ENCODE data around the gene KDSR. TPM values are rescaled to one million over a fixed set of nuclear protein-coding genes. Genes with fewer than 3 reads are reported as not detected.

The KDSR gene
- total and polyA plus RNA-seq, 2 of the 13 experiments (the other 11 are each of a cell fraction or from before 2014, with no cell fraction given) = 10.4 to 20.9 TPM

- no peaks in the 10 kb centered on the region for H3K4me1 ChIP-seq (ENCODE audit: insufficient read depth, low read length)
- 47% methylated on average over 12 of the region's 16 CpGs for WGBS (ENCODE audit: low lambda C conversion rate)
- H3K4me3 ChIP-seq (replicated peaks in 1 of 3; ENCODE audit: insufficient read depth in 1 of 3, low read depth in 2 of 3, low read length in 3 of 3) = no peak overlapping the region
- no peak for ATAC-seq
- no peaks in the 10 kb centered on the region for H4K20me1 ChIP-seq (ENCODE audit: insufficient read depth, low read length)
- ChIA-PET POLR2A (no interaction called here), CTCF (ENCODE audit: low intra/inter-chr PET ratio, low total read pairs) (no interaction called here)
- H3K36me3 ChIP-seq (replicated peaks in 1 of 2; ENCODE audit: control insufficient read depth in 1 of 2, insufficient read depth in 2 of 2, low read length in 2 of 2) = no peaks in the 10 kb centered on the region
- H3K27ac ChIP-seq (ENCODE audit: extremely low read length, insufficient read depth, low read length) = no peak overlapping the region
- H3K79me2 ChIP-seq (ENCODE audit: insufficient read depth, low read length) = no peaks in the 10 kb centered on the region
- no peaks in the 10 kb centered on the region; a peak in 1 of 5 replicates for H3K27me3 ChIP-seq (ENCODE audit: control insufficient read depth in 1 of 2, insufficient read depth in 2 of 2, low read length in 2 of 2)
- no peaks in the 10 kb centered on the region for H3K9me3 ChIP-seq (ENCODE audit: low read length)
- no peak overlapping the region for H2AFZ ChIP-seq (ENCODE audit: low read length)
- no peak overlapping the region for H3K9ac ChIP-seq (ENCODE audit: insufficient read depth, low read depth, low read length)
- DNase-seq (ENCODE audit: low spot score) = no peak
- no peak overlapping the region for H3K4me2 ChIP-seq (ENCODE audit: low read depth, low read length)
- intact Hi-C loops (cut with micrococcal nuclease; ENCODE audit: unreplicated experiment) (no loop called here), in situ Hi-C loops (cut with HindIII; ENCODE audit: extremely low pct_ligation_motif_present, low pct_unique_long_range_greater_than_20kb) (no loop called here)
- no peak for FAIRE-seq
- no TSS peak for BruUV-seq (replicated peaks)
- no peak for TF ChIP-seq PRDM10 (CRISPR knock-in tag; IDR thresholded peaks at IDR 0.05; ENCODE audit: low read depth)
- no peak for TF ChIP-seq MXI1 (IDR thresholded peaks at IDR 0.05; ENCODE audit: borderline replicate concordance, low read depth, low read length)
- TF ChIP-seq NFKBIZ (CRISPR knock-in tag; IDR thresholded peaks at IDR 0.05) = no peak
- TF ChIP-seq DR1 (CRISPR knock-in tag; IDR thresholded peaks at IDR 0.05) = no peak
- TF ChIP-seq CBX5 (CRISPR knock-in tag; IDR thresholded peaks at IDR 0.05; ENCODE audit: borderline replicate concordance) = no peak
- no peak for TF ChIP-seq SRY (CRISPR knock-in tag; IDR thresholded peaks at IDR 0.05)
- TF ChIP-seq MATR3 (CRISPR knock-in tag; IDR thresholded peaks at IDR 0.05) = no peak
- TF ChIP-seq ZNF446 (CRISPR knock-in tag; IDR thresholded peaks at IDR 0.05) = no peak
- TF ChIP-seq ZNF362 (CRISPR knock-in tag; IDR thresholded peaks at IDR 0.05; ENCODE audit: borderline replicate concordance) = no peak
- no peak for TF ChIP-seq ZNF318 (CRISPR knock-in tag; IDR thresholded peaks at IDR 0.05)
- TF ChIP-seq ZNF556 (CRISPR knock-in tag; IDR thresholded peaks at IDR 0.05; ENCODE audit: borderline replicate concordance) = no peak
Measured at GRCh38 chr18:63297687-63298399, 69.2 kb downstream of the KDSR start.

Data from HepG2 (cell line).